ENCODE data around the gene LSAMP.

Gene LSAMP

DNA sequence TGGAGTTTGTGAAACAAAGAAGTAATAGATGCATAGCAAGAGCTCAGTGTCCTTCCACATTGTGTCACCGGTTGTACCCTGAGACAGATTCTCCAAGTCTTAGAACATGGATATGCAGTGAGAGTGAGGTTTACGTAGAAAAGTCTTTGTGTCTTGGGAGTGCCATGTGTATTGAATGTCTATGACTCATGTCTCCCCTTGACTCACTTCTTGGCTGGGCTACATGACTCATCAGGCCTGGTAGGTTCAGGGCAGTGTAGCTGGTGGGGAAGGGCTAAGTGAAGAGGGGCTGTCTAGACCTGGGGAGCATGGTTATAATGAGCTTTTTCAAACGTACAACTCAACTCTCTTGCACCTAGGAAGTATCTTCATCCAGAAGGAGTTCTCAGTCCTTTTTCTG, 654.5 kb downstream of the LSAMP start:
- H3K27ac ChIP-seq (ENCODE audit: low read length), result no peak overlapping the region
- no peak for TF ChIP-seq EZH2phosphoT487 (IDR thresholded peaks at IDR 0.05; ENCODE audit: low read depth)
- TF ChIP-seq, protein P1, sequence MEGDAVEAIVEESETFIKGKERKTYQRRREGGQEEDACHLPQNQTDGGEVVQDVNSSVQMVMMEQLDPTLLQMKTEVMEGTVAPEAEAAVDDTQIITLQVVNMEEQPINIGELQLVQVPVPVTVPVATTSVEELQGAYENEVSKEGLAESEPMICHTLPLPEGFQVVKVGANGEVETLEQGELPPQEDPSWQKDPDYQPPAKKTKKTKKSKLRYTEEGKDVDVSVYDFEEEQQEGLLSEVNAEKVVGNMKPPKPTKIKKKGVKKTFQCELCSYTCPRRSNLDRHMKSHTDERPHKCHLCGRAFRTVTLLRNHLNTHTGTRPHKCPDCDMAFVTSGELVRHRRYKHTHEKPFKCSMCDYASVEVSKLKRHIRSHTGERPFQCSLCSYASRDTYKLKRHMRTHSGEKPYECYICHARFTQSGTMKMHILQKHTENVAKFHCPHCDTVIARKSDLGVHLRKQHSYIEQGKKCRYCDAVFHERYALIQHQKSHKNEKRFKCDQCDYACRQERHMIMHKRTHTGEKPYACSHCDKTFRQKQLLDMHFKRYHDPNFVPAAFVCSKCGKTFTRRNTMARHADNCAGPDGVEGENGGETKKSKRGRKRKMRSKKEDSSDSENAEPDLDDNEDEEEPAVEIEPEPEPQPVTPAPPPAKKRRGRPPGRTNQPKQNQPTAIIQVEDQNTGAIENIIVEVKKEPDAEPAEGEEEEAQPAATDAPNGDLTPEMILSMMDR (IDR thresholded peaks at IDR 0.05; ENCODE audit: low read depth, low read length), result no peak
- no peaks in the 10 kb centered on the region for H3K9me3 ChIP-seq (ENCODE audit: insufficient read depth, low read length)
- no peaks in the 10 kb centered on the region for H4K20me1 ChIP-seq (ENCODE audit: insufficient read depth, low read length)
- H2AFZ ChIP-seq (ENCODE audit: low read depth, low read length), result no peak overlapping the region
- H3K4me2 ChIP-seq (ENCODE audit: low read length), result no peak overlapping the region
- H3K9ac ChIP-seq (ENCODE audit: low read length), result no peak overlapping the region
- H3K4me1 ChIP-seq (ENCODE audit: low read length), result no peaks in the 10 kb centered on the region
- H3K79me2 ChIP-seq (ENCODE audit: low read length), result no peaks in the 10 kb centered on the region
- H3K27me3 ChIP-seq (ENCODE audit: low read depth, low read length), result peaks cover 2% of the 10 kb centered on the region; the same call in 1 of the 2 replicates
- no peak overlapping the region for H3K4me3 ChIP-seq (ENCODE audit: low read length)
- no peaks in the 10 kb centered on the region for H3K36me3 ChIP-seq (replicated peaks; ENCODE audit: low read depth, low read length)

DNA sequence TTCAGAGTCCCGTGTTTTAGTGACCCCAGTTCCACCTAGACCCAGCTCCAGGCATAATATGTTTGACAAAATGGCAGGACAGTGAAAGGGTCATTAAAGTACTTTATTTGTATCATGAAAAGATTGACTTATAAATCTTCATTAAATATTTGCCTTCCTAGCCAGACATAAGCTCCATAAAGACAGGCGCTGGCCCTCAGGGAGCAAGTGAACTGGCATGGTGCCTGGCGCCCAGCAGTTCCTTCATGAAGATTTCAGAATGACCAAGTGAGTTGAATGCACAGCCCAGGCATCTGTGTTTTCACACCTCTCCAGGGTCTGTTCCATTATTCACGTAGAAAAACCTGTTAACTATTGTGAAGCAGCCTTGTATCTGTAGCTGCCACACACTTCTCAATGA, 655.8 kb downstream of the LSAMP start:
- peaks cover 7% of the 10 kb centered on the region; the same call in 1 of the 2 replicates for H3K27me3 ChIP-seq (ENCODE audit: low read depth, low read length)
- no peaks in the 10 kb centered on the region for H3K79me2 ChIP-seq (ENCODE audit: low read length)
- no peak overlapping the region for H3K27ac ChIP-seq (ENCODE audit: low read length)
- H3K9me3 ChIP-seq (ENCODE audit: insufficient read depth, low read length), result no peaks in the 10 kb centered on the region
- no peak overlapping the region for H2AFZ ChIP-seq (ENCODE audit: low read depth, low read length)
- H3K9ac ChIP-seq (ENCODE audit: low read length), result no peak overlapping the region
- no peaks in the 10 kb centered on the region for H4K20me1 ChIP-seq (ENCODE audit: insufficient read depth, low read length)
- H3K4me1 ChIP-seq (ENCODE audit: low read length), result peaks cover 8% of the 10 kb centered on the region
- no peak overlapping the region for H3K4me3 ChIP-seq (ENCODE audit: low read length)
- no peak overlapping the region for H3K4me2 ChIP-seq (ENCODE audit: low read length)
- no peaks in the 10 kb centered on the region for H3K36me3 ChIP-seq (replicated peaks; ENCODE audit: low read depth, low read length)
- TF ChIP-seq EZH2phosphoT487 (IDR thresholded peaks at IDR 0.05; ENCODE audit: low read depth), result no peak
- TF ChIP-seq, protein P1 (IDR thresholded peaks at IDR 0.05; ENCODE audit: low read depth, low read length), result no peak

DNA sequence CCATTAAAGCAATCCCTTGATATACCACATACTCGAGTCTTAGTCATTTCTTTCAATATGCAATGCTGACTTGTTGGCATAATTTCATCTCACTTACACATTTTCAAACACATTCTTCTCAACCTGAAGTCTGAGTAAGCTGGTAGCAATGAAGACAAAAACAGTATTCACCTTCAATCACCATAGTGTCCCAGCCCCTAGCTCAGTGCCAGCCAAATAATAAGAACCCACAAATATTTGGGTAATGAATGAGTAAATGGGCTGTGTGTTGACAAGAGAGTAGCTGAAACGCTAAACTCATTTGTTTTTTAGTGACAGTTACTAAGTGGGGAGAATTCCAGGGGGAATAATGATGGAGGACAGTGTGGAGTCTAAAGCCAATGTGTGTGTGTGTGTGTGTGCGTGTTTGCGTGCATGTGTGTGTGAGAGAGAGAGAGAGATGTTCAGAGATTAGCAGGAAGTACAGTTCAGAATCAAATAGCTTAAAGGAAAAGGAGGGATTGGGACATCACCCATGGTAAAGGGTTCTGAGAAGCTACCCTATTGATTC, 656.3 kb downstream of the LSAMP start:
- no peak overlapping the region for H2AFZ ChIP-seq (ENCODE audit: low read depth, low read length)
- H3K27me3 ChIP-seq (ENCODE audit: low read depth, low read length), result peaks cover 7% of the 10 kb centered on the region; the same call in 1 of the 2 replicates
- no peak overlapping the region for H3K9ac ChIP-seq (ENCODE audit: low read length)
- no peaks in the 10 kb centered on the region for H4K20me1 ChIP-seq (ENCODE audit: insufficient read depth, low read length)
- peaks cover 8% of the 10 kb centered on the region for H3K4me1 ChIP-seq (ENCODE audit: low read length)
- no peak overlapping the region for H3K27ac ChIP-seq (ENCODE audit: low read length)
- H3K4me3 ChIP-seq (ENCODE audit: low read length), result no peak overlapping the region
- no peaks in the 10 kb centered on the region for H3K79me2 ChIP-seq (ENCODE audit: low read length)
- TF ChIP-seq, protein P1 (IDR thresholded peaks at IDR 0.05; ENCODE audit: low read depth, low read length), result no peak
- TF ChIP-seq EZH2phosphoT487 (IDR thresholded peaks at IDR 0.05; ENCODE audit: low read depth), result no peak
- H3K4me2 ChIP-seq (ENCODE audit: low read length), result no peak overlapping the region
- no peaks in the 10 kb centered on the region for H3K36me3 ChIP-seq (replicated peaks; ENCODE audit: low read depth, low read length)
- no peaks in the 10 kb centered on the region for H3K9me3 ChIP-seq (ENCODE audit: insufficient read depth, low read length)

DNA sequence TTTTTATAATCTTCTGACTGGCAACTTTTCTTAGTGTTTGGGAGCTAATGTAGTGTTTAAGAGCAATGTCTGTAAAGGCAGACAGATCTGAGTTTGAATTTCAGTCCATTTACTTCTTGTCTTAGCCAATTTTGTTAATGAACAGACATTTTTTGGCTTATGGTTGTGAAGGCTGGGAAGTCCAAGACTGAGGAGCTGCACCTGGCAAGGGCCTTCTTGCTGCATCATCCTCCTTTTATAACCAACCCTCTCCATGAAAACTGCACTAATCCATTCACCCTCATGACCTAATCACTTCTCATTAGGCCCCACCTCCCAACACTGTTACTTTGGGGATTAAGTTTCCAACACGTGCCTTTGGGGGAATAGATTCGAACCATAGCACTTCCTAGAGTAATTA, 657.5 kb downstream of the LSAMP start:
- Histone ChIP-seq H3K79me2 (ENCODE audit: low read length) (no peaks in the 10 kb centered on the region), H3K27ac (ENCODE audit: low read length) (no peak overlapping the region), H3K27me3 (ENCODE audit: low read depth, low read length) (peaks cover 7% of the 10 kb centered on the region; the same call in 1 of the 2 replicates), H3K4me2 (ENCODE audit: low read length) (no peak overlapping the region), H3K4me3 (ENCODE audit: low read length) (no peak overlapping the region), H3K36me3 (replicated peaks; ENCODE audit: low read depth, low read length) (no peaks in the 10 kb centered on the region), H2AFZ (ENCODE audit: low read depth, low read length) (no peak overlapping the region), H3K9ac (ENCODE audit: low read length) (no peak overlapping the region), H3K9me3 (ENCODE audit: insufficient read depth, low read length) (no peaks in the 10 kb centered on the region), H3K4me1 (ENCODE audit: low read length) (peaks cover 11% of the 10 kb centered on the region), H4K20me1 (ENCODE audit: insufficient read depth, low read length) (no peaks in the 10 kb centered on the region)
- TF ChIP-seq, protein P1 (IDR thresholded peaks at IDR 0.05; ENCODE audit: low read depth, low read length), result no peak
- TF ChIP-seq EZH2phosphoT487 (IDR thresholded peaks at IDR 0.05; ENCODE audit: low read depth), result no peak
